ENCODE results near the gene LRRTM3.

Gene LRRTM3

DNA sequence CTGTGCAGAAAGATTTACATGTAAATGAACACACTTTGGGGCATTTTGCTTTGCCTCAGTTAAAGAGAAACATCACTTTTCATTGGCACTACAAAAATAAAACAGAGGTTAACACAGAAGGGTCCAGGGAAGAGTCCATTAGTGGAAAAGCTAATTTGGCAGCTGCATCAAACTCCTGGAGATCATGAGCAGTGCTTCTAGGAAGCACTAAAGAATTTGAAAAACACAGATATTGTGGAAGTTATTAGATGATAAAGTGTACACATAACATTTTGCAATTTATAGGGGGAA is 161.2 kb downstream of the LRRTM3 start:
- TF ChIP-seq ZNF274 (IDR thresholded peaks at IDR 0.05; ENCODE audit: low read depth, low read length), result no peak
- TF ChIP-seq SUZ12 (IDR thresholded peaks at IDR 0.05; ENCODE audit: extremely low read depth, insufficient read depth, insufficient read length), result no peak
- no peak for TF ChIP-seq YY1 (IDR thresholded peaks at IDR 0.05; ENCODE audit: insufficient read depth, insufficient read length)
- no peaks in the 10 kb centered on the region for H3K36me3 ChIP-seq (ENCODE audit: insufficient read depth, insufficient read length, low read length)
- H3K27me3 ChIP-seq (ENCODE audit: insufficient read depth, insufficient read length), result no peaks in the 10 kb centered on the region
- no peak overlapping the region for H3K9ac ChIP-seq (ENCODE audit: insufficient read length, low read depth)
- H3K9me3 ChIP-seq (ENCODE audit: insufficient read depth, low read length), result no peaks in the 10 kb centered on the region
- H3K4me1 ChIP-seq (ENCODE audit: insufficient read depth, insufficient read length), result no peaks in the 10 kb centered on the region
- H3K4me3 ChIP-seq (ENCODE audit: insufficient read length, low read depth), result no peak overlapping the region
- DNase-seq (ENCODE audit: low read depth, low spot score), result no peak

DNA sequence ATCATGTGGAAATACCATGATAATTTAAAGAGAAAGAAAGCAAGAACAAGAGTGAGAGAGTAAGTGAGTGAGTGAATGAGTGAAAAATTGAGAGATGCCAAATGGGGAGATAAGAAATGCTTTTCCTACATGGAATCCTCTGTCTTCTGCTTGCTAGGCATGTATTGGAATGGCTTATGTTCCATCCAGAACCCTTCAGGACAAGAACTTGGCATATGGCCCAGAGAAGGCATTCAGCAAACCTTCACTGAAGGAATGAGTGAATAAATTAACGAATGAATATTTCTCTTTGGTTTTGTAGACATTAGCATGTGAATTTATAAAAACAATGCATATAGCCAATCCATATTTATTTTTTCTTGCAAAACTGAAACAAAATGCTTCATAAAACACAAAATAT is 162.2 kb downstream of the LRRTM3 start:
- TF ChIP-seq ZNF274 (IDR thresholded peaks at IDR 0.05; ENCODE audit: low read depth, low read length), result no peak
- TF ChIP-seq YY1 (IDR thresholded peaks at IDR 0.05; ENCODE audit: insufficient read depth, insufficient read length), result no peak
- TF ChIP-seq SUZ12 (IDR thresholded peaks at IDR 0.05; ENCODE audit: extremely low read depth, insufficient read depth, insufficient read length), result no peak
- H3K9ac ChIP-seq (ENCODE audit: insufficient read length, low read depth), result no peak overlapping the region
- no peaks in the 10 kb centered on the region for H3K4me1 ChIP-seq (ENCODE audit: insufficient read depth, insufficient read length)
- no peak for DNase-seq (ENCODE audit: low read depth, low spot score)
- H3K4me3 ChIP-seq (ENCODE audit: insufficient read length, low read depth), result no peak overlapping the region
- no peaks in the 10 kb centered on the region for H3K36me3 ChIP-seq (ENCODE audit: insufficient read depth, insufficient read length, low read length)
- H3K9me3 ChIP-seq (ENCODE audit: insufficient read depth, low read length), result no peaks in the 10 kb centered on the region
- H3K27me3 ChIP-seq (ENCODE audit: insufficient read depth, insufficient read length), result no peaks in the 10 kb centered on the region

- Histone ChIP-seq H3K36me3 (ENCODE audit: insufficient read depth, insufficient read length, low read length) (no peaks in the 10 kb centered on the region), H3K9ac (ENCODE audit: insufficient read length, low read depth) (no peak overlapping the region), H3K4me1 (ENCODE audit: insufficient read depth, insufficient read length) (no peaks in the 10 kb centered on the region), H3K27me3 (ENCODE audit: insufficient read depth, insufficient read length) (no peaks in the 10 kb centered on the region), H3K4me3 (ENCODE audit: insufficient read length, low read depth) (no peak overlapping the region), H3K9me3 (ENCODE audit: insufficient read depth, low read length) (no peaks in the 10 kb centered on the region)
- no peak for DNase-seq (ENCODE audit: low read depth, low spot score)
- no peak for TF ChIP-seq YY1 (IDR thresholded peaks at IDR 0.05; ENCODE audit: insufficient read depth, insufficient read length)
- TF ChIP-seq SUZ12 (IDR thresholded peaks at IDR 0.05; ENCODE audit: extremely low read depth, insufficient read depth, insufficient read length), result no peak
- TF ChIP-seq ZNF274 (IDR thresholded peaks at IDR 0.05; ENCODE audit: low read depth, low read length), result no peak
Observed at GRCh38 chr10:67095531-67095930, 169.7 kb downstream of the LRRTM3 start.

DNA sequence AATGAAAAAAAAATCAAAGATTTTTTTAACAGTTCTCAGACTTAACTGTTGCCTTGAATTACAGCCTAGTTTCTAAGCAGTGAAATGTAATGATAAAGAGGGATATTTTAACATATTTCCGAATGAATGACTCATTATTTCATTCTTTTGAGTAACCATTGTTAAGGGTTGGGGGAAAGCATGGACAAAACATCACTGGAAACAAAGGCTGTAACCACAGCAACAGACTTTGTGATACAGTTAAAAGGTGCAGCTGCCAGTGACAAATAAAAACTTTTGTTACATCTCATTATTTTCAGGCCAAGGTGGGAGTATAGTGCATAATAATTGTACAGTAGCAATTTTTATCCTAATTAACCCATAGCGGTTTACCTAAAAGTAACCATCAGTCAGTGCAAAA is 172.6 kb downstream of the LRRTM3 start:
- Histone ChIP-seq H3K4me3 (ENCODE audit: insufficient read length, low read depth) (no peak overlapping the region), H3K27me3 (ENCODE audit: insufficient read depth, insufficient read length) (no peaks in the 10 kb centered on the region), H3K4me1 (ENCODE audit: insufficient read depth, insufficient read length) (no peaks in the 10 kb centered on the region), H3K9ac (ENCODE audit: insufficient read length, low read depth) (no peak overlapping the region), H3K36me3 (ENCODE audit: insufficient read depth, insufficient read length, low read length) (no peaks in the 10 kb centered on the region), H3K9me3 (ENCODE audit: insufficient read depth, low read length) (no peaks in the 10 kb centered on the region)
- DNase-seq (ENCODE audit: low read depth, low spot score), result peak; percentile 5
- TF ChIP-seq SUZ12 (IDR thresholded peaks at IDR 0.05; ENCODE audit: extremely low read depth, insufficient read depth, insufficient read length) (no peak), ZNF274 (IDR thresholded peaks at IDR 0.05; ENCODE audit: low read depth, low read length) (no peak)

DNA sequence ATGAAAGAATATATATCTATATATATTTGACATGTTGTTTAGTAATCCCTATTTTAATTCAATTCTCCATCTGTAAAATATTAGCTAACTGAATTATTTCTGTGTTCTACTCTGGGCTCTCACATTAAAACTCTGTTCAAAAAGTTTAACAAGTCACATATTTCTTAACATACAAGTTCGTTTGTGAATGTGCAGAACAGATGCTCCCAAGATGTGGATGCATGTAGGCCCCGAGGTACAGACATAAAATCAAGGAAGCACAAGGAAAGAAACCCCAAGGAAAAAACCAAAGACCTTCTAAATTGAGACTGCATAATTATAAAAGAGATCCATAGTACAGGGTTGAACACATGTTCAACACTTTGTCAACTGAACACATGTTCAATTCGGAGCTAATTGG is 175.1 kb downstream of the LRRTM3 start:
- Histone ChIP-seq H3K27me3 (ENCODE audit: insufficient read depth, insufficient read length) (no peaks in the 10 kb centered on the region), H3K36me3 (ENCODE audit: insufficient read depth, insufficient read length, low read length) (no peaks in the 10 kb centered on the region), H3K9ac (ENCODE audit: insufficient read length, low read depth) (no peak overlapping the region), H3K4me1 (ENCODE audit: insufficient read depth, insufficient read length) (no peaks in the 10 kb centered on the region), H3K9me3 (ENCODE audit: insufficient read depth, low read length) (no peaks in the 10 kb centered on the region), H3K4me3 (ENCODE audit: insufficient read length, low read depth) (no peak overlapping the region)
- no peak for DNase-seq (ENCODE audit: low read depth, low spot score)
- TF ChIP-seq SUZ12 (IDR thresholded peaks at IDR 0.05; ENCODE audit: extremely low read depth, insufficient read depth, insufficient read length) (no peak), YY1 (IDR thresholded peaks at IDR 0.05; ENCODE audit: insufficient read depth, insufficient read length) (no peak)

DNA sequence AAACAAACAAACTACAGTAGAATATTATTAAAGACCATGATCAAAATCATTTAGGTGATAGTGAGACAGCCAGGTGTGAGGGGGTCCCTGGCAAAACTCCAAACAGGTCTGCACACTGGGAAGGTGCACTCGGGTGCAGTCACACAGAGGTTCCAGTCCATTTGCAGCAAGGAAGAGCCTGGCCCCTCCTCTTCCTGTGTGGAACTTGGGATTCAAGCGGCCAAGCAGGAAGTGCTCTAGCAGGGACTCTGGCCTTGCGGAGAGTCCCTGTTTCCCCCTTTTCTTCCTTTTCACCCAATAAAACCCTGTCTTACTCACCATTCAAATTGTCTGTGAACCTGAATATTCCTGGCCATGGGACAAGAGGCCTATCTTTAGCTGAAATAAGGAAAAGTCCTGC is 181.8 kb downstream of the LRRTM3 start:
- H3K9ac ChIP-seq (ENCODE audit: insufficient read length, low read depth), result no peak overlapping the region
- TF ChIP-seq SUZ12 (IDR thresholded peaks at IDR 0.05; ENCODE audit: extremely low read depth, insufficient read depth, insufficient read length) (no peak), YY1 (IDR thresholded peaks at IDR 0.05; ENCODE audit: insufficient read depth, insufficient read length) (no peak), ZNF274 (IDR thresholded peaks at IDR 0.05; ENCODE audit: low read depth, low read length) (no peak)
- H3K27me3 ChIP-seq (ENCODE audit: insufficient read depth, insufficient read length), result no peaks in the 10 kb centered on the region
- no peak for DNase-seq (ENCODE audit: low read depth, low spot score)
- H3K4me3 ChIP-seq (ENCODE audit: insufficient read length, low read depth), result no peak overlapping the region
- H3K36me3 ChIP-seq (ENCODE audit: insufficient read depth, insufficient read length, low read length), result no peaks in the 10 kb centered on the region
- no peaks in the 10 kb centered on the region for H3K4me1 ChIP-seq (ENCODE audit: insufficient read depth, insufficient read length)
- H3K9me3 ChIP-seq (ENCODE audit: insufficient read depth, low read length), result no peaks in the 10 kb centered on the region

DNA sequence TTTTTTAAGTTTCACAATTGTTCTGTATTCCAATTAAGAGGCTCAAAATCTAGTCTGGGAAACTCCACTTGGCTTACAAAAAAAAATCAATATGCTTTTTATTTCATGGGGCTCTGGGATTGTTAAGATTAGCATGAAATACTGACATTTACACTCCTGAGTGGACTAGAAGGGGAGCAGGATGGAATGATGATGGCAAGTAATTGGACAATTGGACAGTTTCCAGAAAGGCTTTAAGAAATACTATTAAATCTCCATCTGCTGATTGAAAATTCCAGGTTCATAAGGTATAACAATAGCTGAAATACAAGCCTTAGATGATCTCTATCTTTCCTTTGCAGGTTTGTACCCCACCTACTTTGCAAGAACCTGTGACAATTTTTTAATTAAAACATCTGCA is 184.4 kb downstream of the LRRTM3 start:
- Histone ChIP-seq H3K4me3 (ENCODE audit: insufficient read length, low read depth) (no peak overlapping the region), H3K27me3 (ENCODE audit: insufficient read depth, insufficient read length) (no peaks in the 10 kb centered on the region), H3K9me3 (ENCODE audit: insufficient read depth, low read length) (no peaks in the 10 kb centered on the region), H3K4me1 (ENCODE audit: insufficient read depth, insufficient read length) (no peaks in the 10 kb centered on the region), H3K9ac (ENCODE audit: insufficient read length, low read depth) (no peak overlapping the region), H3K36me3 (ENCODE audit: insufficient read depth, insufficient read length, low read length) (no peaks in the 10 kb centered on the region)
- TF ChIP-seq YY1 (IDR thresholded peaks at IDR 0.05; ENCODE audit: insufficient read depth, insufficient read length), result no peak
- TF ChIP-seq SUZ12 (IDR thresholded peaks at IDR 0.05; ENCODE audit: extremely low read depth, insufficient read depth, insufficient read length), result no peak
- no peak for TF ChIP-seq ZNF274 (IDR thresholded peaks at IDR 0.05; ENCODE audit: low read depth, low read length)
- DNase-seq (ENCODE audit: low read depth, low spot score), result no peak

GRCh38 chr10:67112765-67113164 is 186.9 kb downstream of the LRRTM3 start:
- TF ChIP-seq YY1 (IDR thresholded peaks at IDR 0.05; ENCODE audit: insufficient read depth, insufficient read length) (no peak), SUZ12 (IDR thresholded peaks at IDR 0.05; ENCODE audit: extremely low read depth, insufficient read depth, insufficient read length) (no peak), ZNF274 (IDR thresholded peaks at IDR 0.05; ENCODE audit: low read depth, low read length) (no peak)
- no peaks in the 10 kb centered on the region for H3K4me1 ChIP-seq (ENCODE audit: insufficient read depth, insufficient read length)
- H3K27me3 ChIP-seq (ENCODE audit: insufficient read depth, insufficient read length), result no peaks in the 10 kb centered on the region
- no peak for DNase-seq (ENCODE audit: low read depth, low spot score)
- H3K9ac ChIP-seq (ENCODE audit: insufficient read length, low read depth), result no peak overlapping the region
- no peaks in the 10 kb centered on the region for H3K36me3 ChIP-seq (ENCODE audit: insufficient read depth, insufficient read length, low read length)
- no peaks in the 10 kb centered on the region for H3K9me3 ChIP-seq (ENCODE audit: insufficient read depth, low read length)
- H3K4me3 ChIP-seq (ENCODE audit: insufficient read length, low read depth), result no peak overlapping the region
